Transverse colon (tissue), 4 donors: ENCODE results near the gene ALDH3B2.

Source experiments
- EP300 ChIP-seq: sonication (generic); formaldehyde crosslinking; IDR thresholded peaks from one replicate; pipeline ENCODE4 v1.6.1; 2017; ENCODE audit warnings: antibody characterized with exemption, low read depth
- POLR2A ChIP-seq: fragments of 450-650 bp; IDR thresholded peaks from one replicate; pipeline ENCODE4 v1.6.1; 2016; ENCODE audit warnings: antibody characterized with exemption, mild to moderate bottlenecking, moderate library complexity
- POLR2AphosphoS5 ChIP-seq, 3 donors: sonication (generic); formaldehyde crosslinking; IDR thresholded peaks; one replicate each; pipeline ENCODE4 v1.6.1; 2016; ENCODE audit warnings: antibody characterized with exemption in 3 of 3
- TF ChIP-seq, protein P1 (sequence below), 5 experiments: fragments of 200-600 bp in 3 of 5; fragments of 450-650 bp in 2 of 5; sonication (generic) in 3 of 5; IDR thresholded peaks; 1 replicate in 2 of 5; 2 replicates in 3 of 5; pipeline ENCODE4 v1.5.1; 2016 to 2017; ENCODE audit warnings: antibody characterized with exemption in 5 of 5, inconsistent platforms in 3 of 5, mild to moderate bottlenecking in 2 of 5, moderate library complexity in 1 of 5

DNA sequence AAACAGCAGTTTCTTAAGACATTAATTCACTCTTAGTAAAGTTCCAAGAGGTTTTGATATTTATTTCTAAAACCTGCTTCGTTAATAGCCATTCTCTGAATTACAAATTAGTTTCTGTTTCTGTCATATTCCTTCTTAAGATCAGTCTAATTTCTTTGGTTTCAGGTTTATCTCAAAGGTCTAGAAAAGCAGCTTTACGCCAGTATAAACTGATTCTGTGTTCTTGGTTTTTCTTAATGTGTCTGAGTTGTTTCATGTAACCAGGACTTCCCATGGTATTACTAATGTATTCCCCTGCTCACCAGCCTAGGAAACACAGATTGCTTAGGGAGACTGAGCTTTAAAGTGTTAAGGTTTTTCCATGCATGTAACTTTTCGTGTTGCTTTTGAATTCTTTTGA, 17.1 kb downstream of the ALDH3B2 start:
- TF ChIP-seq POLR2AphosphoS5 (IDR thresholded peaks at IDR 0.05): no peak
- TF ChIP-seq POLR2A: no peak
- TF ChIP-seq, protein P1, sequence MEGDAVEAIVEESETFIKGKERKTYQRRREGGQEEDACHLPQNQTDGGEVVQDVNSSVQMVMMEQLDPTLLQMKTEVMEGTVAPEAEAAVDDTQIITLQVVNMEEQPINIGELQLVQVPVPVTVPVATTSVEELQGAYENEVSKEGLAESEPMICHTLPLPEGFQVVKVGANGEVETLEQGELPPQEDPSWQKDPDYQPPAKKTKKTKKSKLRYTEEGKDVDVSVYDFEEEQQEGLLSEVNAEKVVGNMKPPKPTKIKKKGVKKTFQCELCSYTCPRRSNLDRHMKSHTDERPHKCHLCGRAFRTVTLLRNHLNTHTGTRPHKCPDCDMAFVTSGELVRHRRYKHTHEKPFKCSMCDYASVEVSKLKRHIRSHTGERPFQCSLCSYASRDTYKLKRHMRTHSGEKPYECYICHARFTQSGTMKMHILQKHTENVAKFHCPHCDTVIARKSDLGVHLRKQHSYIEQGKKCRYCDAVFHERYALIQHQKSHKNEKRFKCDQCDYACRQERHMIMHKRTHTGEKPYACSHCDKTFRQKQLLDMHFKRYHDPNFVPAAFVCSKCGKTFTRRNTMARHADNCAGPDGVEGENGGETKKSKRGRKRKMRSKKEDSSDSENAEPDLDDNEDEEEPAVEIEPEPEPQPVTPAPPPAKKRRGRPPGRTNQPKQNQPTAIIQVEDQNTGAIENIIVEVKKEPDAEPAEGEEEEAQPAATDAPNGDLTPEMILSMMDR (IDR thresholded peaks at IDR 0.05): no peak
- no peak for TF ChIP-seq EP300
